IMR-90 (cell line): ENCODE results near the gene RAD51AP2. TPM values are rescaled to one million over a fixed set of nuclear protein-coding genes. Genes with fewer than 3 reads are reported as not detected.
A peak's percentile ranks its signal among the peaks of the same experiment; 100 is the strongest.

Source experiments
- ATAC-seq: fragments of 200-7000 bp; cut with Tn5 transposase; 2 replicates; pipeline ENCODE4 v1.9.1; 2020; ENCODE audit warnings: low read depth, mild to moderate bottlenecking, moderate library complexity
- BruUV-seq: library from RNA; stranded (reverse); fragments of 400-500 nt; replicated peaks from 2 replicates; lab custom pipeline; 2021; lab: Mats Ljungman, UMichigan
- CTCF ChIA-PET: fragments of 300-600 bp; formaldehyde crosslinking; extraction: SDS; loops from one replicate; lab custom pipeline; 2021; ENCODE audit warnings: antibody characterized with exemption; lab: Yijun Ruan, JAX
- POLR2A ChIA-PET: fragments of 300-600 bp; sonication (Branson Sonifier 250); formaldehyde crosslinking; loops from one replicate; lab custom pipeline; 2022; ENCODE audit warnings: antibody characterized with exemption; ENCODE audit not compliant: unreplicated experiment; lab: Charles Lee
- DNase-seq: peaks from one replicate; pipeline ENCODE4 v3.0.0; 2013
- H2AFZ ChIP-seq: replicated peaks from 2 replicates; pipeline ENCODE3; 2013; ENCODE audit warnings: low read length, mild to moderate bottlenecking; ENCODE audit not compliant: poor library complexity
- H2AK5ac ChIP-seq: 2 replicates; pipeline ENCODE4 v1.6.1; 2013; ENCODE audit warnings: low read depth, low read length, inconsistent platforms
- H2AK9ac ChIP-seq: replicated peaks from 2 replicates; pipeline ENCODE3; 2013; ENCODE audit warnings: mild to moderate bottlenecking, low read depth, low read length, moderate library complexity; ENCODE audit not compliant: poor library complexity
- H2BK120ac ChIP-seq: 2 replicates; pipeline ENCODE4 v1.6.1; 2013; ENCODE audit warnings: low read depth, low read length, inconsistent platforms
- H2BK15ac ChIP-seq: 3 replicates; pipeline ENCODE4 v1.6.1; 2013; ENCODE audit warnings: low read depth, low read length, inconsistent platforms
- H2BK20ac ChIP-seq: 2 replicates; pipeline ENCODE4 v1.6.1; 2013; ENCODE audit warnings: low read depth, mild to moderate bottlenecking, inconsistent platforms, low read length, moderate library complexity
- H2BK5ac ChIP-seq: 2 replicates; pipeline ENCODE4 v1.6.1; 2013; ENCODE audit warnings: mild to moderate bottlenecking, low read depth, low read length, inconsistent platforms; ENCODE audit not compliant: poor library complexity, severe bottlenecking
- H3K14ac ChIP-seq: replicated peaks from 2 replicates; pipeline ENCODE4 v1.6.1; 2013; ENCODE audit warnings: low read depth, low read length, inconsistent platforms
- H3K18ac ChIP-seq: 2 replicates; pipeline ENCODE4 v1.6.1; 2013; ENCODE audit warnings: low read depth, low read length, control low read depth
- H3K23ac ChIP-seq: 2 replicates; pipeline ENCODE4 v1.6.1; 2013; ENCODE audit warnings: low read depth, low read length, inconsistent platforms
- H3K27ac ChIP-seq: 2 replicates; pipeline ENCODE4 v1.5.1; 2013; ENCODE audit warnings: mild to moderate bottlenecking, control low read depth, low read length; ENCODE audit not compliant: insufficient read depth
- H3K27me3 ChIP-seq: 2 replicates; pipeline ENCODE4 v1.6.1; 2013; ENCODE audit warnings: low read length; ENCODE audit not compliant: control insufficient read depth, insufficient read depth
- H3K36me3 ChIP-seq: 2 replicates; pipeline ENCODE4 v1.6.1; 2013; ENCODE audit warnings: low read length, mixed read lengths; ENCODE audit not compliant: control insufficient read depth, insufficient read depth
- H3K4ac ChIP-seq: 2 replicates; pipeline ENCODE4 v1.6.1; 2013; ENCODE audit warnings: low read depth, low read length, inconsistent platforms
- H3K4me1 ChIP-seq: 2 replicates; pipeline ENCODE4 v1.6.1; 2013; ENCODE audit warnings: low read length, mixed read lengths; ENCODE audit not compliant: control insufficient read depth, insufficient read depth
- H3K4me2 ChIP-seq: 2 replicates; pipeline ENCODE4 v1.6.1; 2013; ENCODE audit warnings: low read depth, mild to moderate bottlenecking, control low read depth, low read length, moderate library complexity
- H3K4me3 ChIP-seq: 2 replicates; pipeline ENCODE4 v1.5.1; 2013; ENCODE audit warnings: low read depth, mild to moderate bottlenecking, control low read depth, low read length, moderate library complexity; ENCODE audit not compliant: insufficient read depth
- H3K56ac ChIP-seq: 2 replicates; pipeline ENCODE4 v1.6.1; 2013; ENCODE audit warnings: low read length, inconsistent platforms; ENCODE audit not compliant: insufficient read depth; ENCODE audit errors: extremely low read depth
- H3K79me1 ChIP-seq, 2 experiments: 2 replicates each; pipeline ENCODE4 v1.6.1; 2013; ENCODE audit warnings: low read length in 2 of 2, inconsistent platforms in 1 of 2, low read depth in 1 of 2
- H3K9ac ChIP-seq: 2 replicates; pipeline ENCODE4 v1.6.1; 2013; ENCODE audit warnings: low read depth, low read length, control low read depth
- H3K9me1 ChIP-seq: 2 replicates; pipeline ENCODE4 v1.6.1; 2013; ENCODE audit warnings: low read length, inconsistent platforms; ENCODE audit not compliant: insufficient read depth
- H3K9me3 ChIP-seq: 2 replicates; pipeline ENCODE4 v1.6.1; 2013; ENCODE audit warnings: low read length; ENCODE audit not compliant: control insufficient read depth, insufficient read depth
- H4K20me1 ChIP-seq: 2 replicates; pipeline ENCODE4 v1.6.1; 2013; ENCODE audit warnings: low read length, inconsistent platforms; ENCODE audit not compliant: insufficient read depth
- H4K5ac ChIP-seq: 2 replicates; pipeline ENCODE4 v1.6.1; 2013; ENCODE audit warnings: mild to moderate bottlenecking, low read depth, low read length, control low read depth
- H4K8ac ChIP-seq, 2 experiments: 2 replicates each; pipeline ENCODE4 v1.6.1; 2013; ENCODE audit warnings: low read depth in 2 of 2, low read length in 2 of 2, control low read depth in 1 of 2, inconsistent platforms in 1 of 2
- H4K91ac ChIP-seq: 2 replicates; pipeline ENCODE4 v1.6.1; 2013; ENCODE audit warnings: low read depth, low read length, inconsistent platforms; ENCODE audit not compliant: insufficient read depth
- BHLHE40 ChIP-seq: fragments of 150-350 bp; IDR thresholded peaks from 2 replicates; pipeline ENCODE4 v1.6.1; 2016; ENCODE audit warnings: mild to moderate bottlenecking, low read depth, low read length
- CEBPB ChIP-seq: IDR thresholded peaks from 2 replicates; pipeline ENCODE4 v1.6.1; 2012; ENCODE audit warnings: low read depth, low read length, improper control_type of control experiment
- CHD1 ChIP-seq: IDR thresholded peaks from 2 replicates; pipeline ENCODE4 v1.6.1; 2012; ENCODE audit warnings: low read depth, low read length, improper control_type of control experiment
- CTCF ChIP-seq: conservative IDR thresholded peaks from 2 replicates; pipeline ENCODE4 v1.5.1; 2012; ENCODE audit warnings: mild to moderate bottlenecking, low read depth, low read length, improper control_type of control experiment
- ELK1 ChIP-seq: fragments of 150-350 bp; IDR thresholded peaks from 2 replicates; pipeline ENCODE4 v1.6.1; 2016; ENCODE audit warnings: low read depth, mild to moderate bottlenecking, low read length, moderate library complexity, borderline replicate concordance
- FOS ChIP-seq: fragments of 150-350 bp; IDR thresholded peaks from 2 replicates; pipeline ENCODE4 v1.6.1; 2016; ENCODE audit warnings: low read depth, low read length
- MAFK ChIP-seq: IDR thresholded peaks from 2 replicates; pipeline ENCODE4 v1.6.1; 2012; ENCODE audit warnings: low read depth, low read length, improper control_type of control experiment
- MAZ ChIP-seq: IDR thresholded peaks from 2 replicates; pipeline ENCODE4 v1.6.1; 2012; ENCODE audit warnings: low read depth, mild to moderate bottlenecking, low read length, improper control_type of control experiment, moderate library complexity, borderline replicate concordance
- MXI1 ChIP-seq: IDR thresholded peaks from 2 replicates; pipeline ENCODE4 v1.6.1; 2012; ENCODE audit warnings: low read depth, mild to moderate bottlenecking, low read length, moderate library complexity, borderline replicate concordance
- NFE2L2 ChIP-seq: fragments of 150-350 bp; IDR thresholded peaks from 2 replicates; pipeline ENCODE4 v1.6.1; 2016; ENCODE audit warnings: low read depth, mild to moderate bottlenecking, low read length
- POLR2A ChIP-seq: IDR thresholded peaks from 2 replicates; pipeline ENCODE4 v1.6.1; 2012; ENCODE audit warnings: mild to moderate bottlenecking, low read depth, low read length
- RAD21 ChIP-seq: IDR thresholded peaks from 2 replicates; pipeline ENCODE4 v1.6.1; 2012; ENCODE audit warnings: low read length, improper control_type of control experiment
- RCOR1 ChIP-seq: IDR thresholded peaks from 2 replicates; pipeline ENCODE4 v1.6.1; 2012; ENCODE audit warnings: mild to moderate bottlenecking, low read length, improper control_type of control experiment; ENCODE audit not compliant: insufficient replicate concordance
- RFX5 ChIP-seq: IDR thresholded peaks from 2 replicates; pipeline ENCODE4 v1.8.0; 2012; ENCODE audit warnings: low read depth, mild to moderate bottlenecking, low read length, moderate library complexity
- SMC3 ChIP-seq: fragments of 150-350 bp; IDR thresholded peaks from 2 replicates; pipeline ENCODE4 v1.6.1; 2016; ENCODE audit warnings: low read depth, mild to moderate bottlenecking, antibody characterized with exemption, low read length, moderate library complexity
- USF2 ChIP-seq: fragments of 150-350 bp; IDR thresholded peaks from 2 replicates; pipeline ENCODE4 v1.6.1; 2017; ENCODE audit warnings: mild to moderate bottlenecking, antibody characterized with exemption, low read length, low read depth
- WGBS, 2 experiments: methylation state at CpG; one replicate each; pipeline versions ENCODE4 v1.1.5 to v1.1.7; 2013; ENCODE audit warnings: missing lambda C conversion rate in 2 of 2; ENCODE audit not compliant: insufficient read length in 1 of 2; ENCODE audit errors: extremely low coverage in 2 of 2; 5-methylcytosine and 5-hydroxymethylcytosine counted together
- dilution Hi-C: fragments of 300-500 bp; cut with HindIII; formaldehyde crosslinking; loops from one replicate; pipeline ENCODE4 v1.14.3; 2018; ENCODE audit warnings: low sequenced_read_pairs; ENCODE audit not compliant: unreplicated experiment
- in situ Hi-C: fragments of 300-500 bp; cut with MboI; formaldehyde crosslinking; loops from 3 replicates; pipeline ENCODE4 v1.14.3; 2019; ENCODE audit warnings: low sequenced_read_pairs, inconsistent platforms, mixed read lengths
- intact Hi-C: fragments of 100-400 bp; cut with micrococcal nuclease; formaldehyde crosslinking; loops from 2 replicates; pipeline ENCODE4 v1.10.0; 2022
- polyA plus RNA-seq, 3 experiments: library from polyadenylated mRNA; depleted of rRNA; stranded (reverse); fragments of >200 nt; gene quantifications; 2 replicates each; pipeline ENCODE4 v1.2.3, GENCODE V29; 2012; ENCODE audit warnings: low replicate concordance in 1 of 3
- total RNA-seq: library from RNA; depleted of rRNA; stranded (reverse); fragments of >200 nt; gene quantifications from 2 replicates; pipeline ENCODE4 v1.2.3, GENCODE V29; 2012

Gene RAD51AP2
- total and polyA plus RNA-seq, 2 of the 4 experiments (the other 2 are of a cell fraction): not detected

- no peak overlapping the region for H2BK20ac ChIP-seq
- no peaks in the 10 kb centered on the region for H3K9me3 ChIP-seq
- H3K27ac ChIP-seq: no peak overlapping the region
- intact Hi-C loops (loop anchor here (10.0 kb wide), 1 partner anchor 355 kb away; no protein-coding TSS in a partner anchor), in situ Hi-C loops (loop anchor here (10.0 kb wide), 1 partner anchor 195 kb away; no protein-coding TSS in a partner anchor), dilution Hi-C loops (no loop called here)
- no peak overlapping the region for H3K9ac ChIP-seq
- H3K56ac ChIP-seq: no peak overlapping the region
- H3K4me1 ChIP-seq: no peaks in the 10 kb centered on the region
- no peak overlapping the region for H3K4me3 ChIP-seq
- DNase-seq (peak; percentile 28), ATAC-seq (peak; percentile 37; the same call in 1 of the 2 replicates)
- no peaks in the 10 kb centered on the region for H3K27me3 ChIP-seq
- POLR2A ChIA-PET: no interaction called here
- no peak overlapping the region for H3K23ac ChIP-seq
- H2AK9ac ChIP-seq: no peak overlapping the region
- H3K18ac ChIP-seq: no peak overlapping the region
- H3K36me3 ChIP-seq: no peaks in the 10 kb centered on the region
- H3K9me1 ChIP-seq: no peaks in the 10 kb centered on the region
- H4K91ac ChIP-seq: no peak overlapping the region
- CTCF ChIA-PET: no interaction called here
- H2AK5ac ChIP-seq: no peak overlapping the region
- no TSS peak for BruUV-seq
- no peak overlapping the region for H3K4ac ChIP-seq
- no peak overlapping the region for H4K8ac ChIP-seq
- no peak overlapping the region for H2AFZ ChIP-seq
- no peak overlapping the region for H4K5ac ChIP-seq
- no peak overlapping the region for H2BK120ac ChIP-seq
- H4K20me1 ChIP-seq: no peaks in the 10 kb centered on the region
- H3K14ac ChIP-seq: no peak overlapping the region
- WGBS, 2 experiments: no CpG with 5 or more reads among the region's 2 CpGs
- H3K79me1 ChIP-seq: no peaks in the 10 kb centered on the region
- H2BK15ac ChIP-seq: no peak overlapping the region
- H3K4me2 ChIP-seq: no peak overlapping the region
- no peak overlapping the region for H2BK5ac ChIP-seq
- TF ChIP-seq USF2 (no peak), MAZ (no peak), MXI1 (no peak), RFX5 (no peak), CEBPB (no peak), SMC3 (no peak), BHLHE40 (no peak), POLR2A (no peak), RCOR1 (no peak), ELK1 (no peak), RAD21 (no peak), CTCF (no peak), NFE2L2 (no peak), MAFK (no peak), FOS (no peak), CHD1 (no peak)
Observed at GRCh38 chr2:17479875-17480274, 38.4 kb downstream of the RAD51AP2 start.
